HG03565 (cell line): ENCODE data around the gene MPHOSPH8.
"Not testable (repeated sequence)": the region's sequence is repeated elsewhere in the genome, so short reads cannot be mapped to it uniquely, and the experiment has no call there.

ENCODE experiments used
- ATAC-seq: cut with Tn5 transposase; IDR thresholded peaks from one replicate; pipeline ENCODE4 v1.9.1; 2021; ENCODE audit warnings: mild to moderate bottlenecking, moderate library complexity; ENCODE audit not compliant: unreplicated experiment

The MPHOSPH8 gene

DNA sequence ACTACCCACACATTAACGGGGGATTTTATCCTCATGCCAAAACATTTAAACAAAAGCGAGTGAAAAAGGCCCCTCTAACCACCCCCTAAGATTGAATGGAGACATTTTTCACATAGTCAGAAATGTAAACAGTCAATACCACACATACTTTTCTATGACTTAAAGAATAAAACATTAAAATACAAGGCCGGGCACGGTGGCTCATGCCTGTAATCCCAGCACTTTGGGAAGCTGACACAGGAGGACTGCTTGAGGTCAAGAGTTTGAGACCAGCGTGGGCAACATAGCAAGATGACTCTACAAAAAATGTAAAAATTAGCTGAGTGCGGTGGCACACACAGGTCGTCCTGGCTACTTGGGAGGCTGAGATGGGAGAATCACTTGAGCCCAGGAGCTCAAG lies 47.3 kb downstream of the MPHOSPH8 start:
- no peak for ATAC-seq

DNA sequence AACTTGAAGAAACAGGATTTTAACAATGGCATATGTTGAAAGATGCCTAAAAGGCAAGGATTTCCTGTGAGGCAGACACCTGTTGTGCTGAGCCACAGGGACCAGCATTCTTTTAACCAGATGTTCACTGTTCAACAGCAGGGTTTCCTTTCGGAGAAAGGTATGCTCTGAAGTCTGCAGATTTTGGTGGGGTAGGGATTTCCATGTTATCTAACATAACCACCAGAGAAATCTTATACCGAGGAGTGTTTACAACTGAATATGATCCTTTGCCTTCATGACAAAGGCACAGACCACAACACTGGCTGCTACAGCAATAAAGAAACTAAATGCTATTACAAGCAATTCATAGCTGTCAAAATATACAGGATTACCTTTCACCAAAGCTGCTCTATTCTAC lies 48.1 kb downstream of the MPHOSPH8 start:
- ATAC-seq, result no peak

DNA sequence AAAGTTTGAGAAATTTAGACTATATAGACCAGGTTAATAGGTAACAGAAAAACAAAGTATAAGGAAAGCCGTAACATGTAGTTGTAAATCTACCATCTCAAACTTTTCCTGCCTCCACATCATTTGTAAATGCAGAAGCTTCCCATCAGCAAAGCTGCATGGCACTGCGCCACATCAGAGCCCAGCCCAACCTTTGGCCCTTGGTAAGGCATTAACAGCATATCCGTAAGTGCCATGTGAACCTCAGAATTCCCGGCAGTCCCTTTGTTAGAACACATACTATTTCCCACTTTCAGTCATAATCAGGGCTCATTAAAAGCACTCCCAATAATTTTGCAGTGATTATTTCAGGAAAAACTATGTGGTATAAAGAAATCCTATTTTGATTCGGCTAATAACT lies 51.6 kb downstream of the MPHOSPH8 start:
- ATAC-seq, result no peak

DNA sequence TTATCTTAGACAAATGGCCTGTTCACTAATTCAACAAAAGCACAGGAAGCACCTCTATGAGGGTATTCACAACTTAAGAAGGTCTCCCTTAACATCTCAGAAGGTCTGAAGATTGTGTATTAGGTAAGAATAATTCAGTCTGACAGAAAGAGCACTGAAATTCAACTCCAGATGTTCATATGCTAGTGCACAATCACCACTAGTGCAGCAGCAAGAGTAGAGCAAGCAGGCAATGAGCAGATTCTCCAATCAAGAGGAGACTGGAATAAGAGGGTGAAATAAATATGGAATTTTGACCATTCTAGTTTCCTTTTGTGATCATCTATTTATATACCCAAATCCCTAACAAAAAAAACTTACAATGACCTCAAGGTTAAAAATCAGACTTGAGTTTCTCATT lies 52.0 kb downstream of the MPHOSPH8 start:
- no peak for ATAC-seq

DNA sequence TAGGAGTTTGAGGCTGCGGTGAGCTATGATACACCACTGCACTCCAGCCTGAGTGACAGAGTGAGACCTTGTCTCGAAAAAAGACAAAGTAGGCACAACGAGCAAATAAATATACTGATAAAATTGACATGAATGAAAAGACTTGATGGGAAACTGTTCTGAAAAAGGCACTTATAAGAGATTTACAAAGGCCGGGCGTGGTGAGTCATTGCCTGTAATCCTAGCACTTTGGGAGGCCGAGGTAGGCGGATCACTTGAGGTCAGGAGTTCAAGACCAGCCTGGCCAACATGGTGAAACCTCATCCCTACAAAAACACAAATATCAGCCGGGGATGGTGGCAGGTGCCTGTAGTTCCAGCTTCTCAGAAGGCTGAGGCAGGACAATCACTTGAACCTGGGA lies 58.0 kb downstream of the MPHOSPH8 start:
- ATAC-seq, result not testable (repeated sequence)

DNA sequence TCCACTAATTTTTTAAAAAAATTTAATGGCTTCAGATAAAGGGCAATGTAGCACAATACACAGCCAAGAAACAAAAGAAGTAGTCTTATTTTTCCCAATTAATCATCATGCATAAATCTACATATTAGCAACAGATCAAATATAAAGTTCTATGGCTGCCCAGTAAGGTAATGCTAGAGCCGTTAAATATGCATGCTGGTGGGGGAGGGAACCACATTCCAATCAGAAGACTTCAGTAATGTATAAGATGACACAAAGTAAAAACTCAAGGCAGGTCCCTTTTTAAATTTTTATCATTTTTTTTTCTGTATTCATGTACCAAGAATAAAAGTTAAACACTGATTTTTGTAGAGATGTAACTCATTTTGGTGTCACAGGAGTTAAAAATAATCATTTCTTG lies 62.0 kb downstream of the MPHOSPH8 start:
- no peak for ATAC-seq

DNA sequence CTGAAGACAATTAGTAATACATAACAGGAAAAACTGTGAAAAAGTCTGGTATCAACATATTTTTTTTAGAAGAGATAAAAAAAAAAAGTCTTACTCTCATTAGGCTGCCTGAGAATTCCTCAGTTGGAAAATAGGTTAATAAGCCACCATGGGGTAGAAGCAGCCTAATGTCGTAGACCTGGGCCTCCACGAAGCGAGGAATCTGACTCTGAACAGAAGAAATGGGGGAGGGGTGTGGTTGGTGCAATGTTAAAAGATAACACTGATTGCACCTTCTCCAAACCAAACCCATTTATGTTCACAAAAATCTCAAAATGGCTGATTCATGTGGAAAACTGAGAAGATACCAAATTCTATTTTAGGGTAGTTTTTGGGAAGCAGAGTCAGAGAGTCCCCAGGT lies 62.4 kb downstream of the MPHOSPH8 start:
- no peak for ATAC-seq

DNA sequence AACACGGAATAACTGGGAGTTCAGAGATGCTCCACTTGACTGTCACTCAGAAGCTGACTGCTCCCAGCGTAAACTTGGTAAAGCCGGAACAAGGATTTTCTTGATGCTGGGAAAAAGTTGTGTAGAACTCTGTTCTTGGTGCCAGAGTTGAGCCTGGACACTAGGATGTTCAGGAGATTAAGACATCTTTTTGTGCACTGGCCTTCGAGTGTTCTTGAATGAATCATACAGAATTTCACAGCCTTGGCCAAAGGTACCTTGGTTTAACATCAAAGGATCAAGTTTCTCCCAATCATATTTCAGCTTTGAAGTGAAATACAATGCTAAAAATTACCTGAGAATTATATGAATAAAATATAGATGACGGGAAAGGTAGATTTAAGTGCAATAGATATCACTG lies 67.5 kb downstream of the MPHOSPH8 start:
- ATAC-seq, result not testable (repeated sequence)

DNA sequence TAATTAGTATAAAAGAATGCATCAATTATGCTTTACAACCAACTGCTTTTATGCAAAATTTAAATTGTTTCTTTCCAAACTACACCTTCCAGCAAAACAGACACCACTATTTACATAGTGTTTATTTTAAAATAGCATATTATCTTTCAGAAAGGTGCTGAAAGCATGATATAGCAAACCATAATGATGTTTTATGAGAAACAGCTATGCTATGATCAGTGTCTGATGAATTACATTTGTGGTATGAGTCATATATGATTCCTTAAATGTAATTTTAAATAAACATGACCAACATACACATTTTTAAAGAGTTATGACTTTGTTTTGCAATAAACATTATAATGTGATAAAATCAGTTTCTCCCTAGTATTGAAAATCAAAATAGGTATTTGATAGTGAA lies 68.2 kb downstream of the MPHOSPH8 start:
- ATAC-seq, result not testable (repeated sequence)

DNA sequence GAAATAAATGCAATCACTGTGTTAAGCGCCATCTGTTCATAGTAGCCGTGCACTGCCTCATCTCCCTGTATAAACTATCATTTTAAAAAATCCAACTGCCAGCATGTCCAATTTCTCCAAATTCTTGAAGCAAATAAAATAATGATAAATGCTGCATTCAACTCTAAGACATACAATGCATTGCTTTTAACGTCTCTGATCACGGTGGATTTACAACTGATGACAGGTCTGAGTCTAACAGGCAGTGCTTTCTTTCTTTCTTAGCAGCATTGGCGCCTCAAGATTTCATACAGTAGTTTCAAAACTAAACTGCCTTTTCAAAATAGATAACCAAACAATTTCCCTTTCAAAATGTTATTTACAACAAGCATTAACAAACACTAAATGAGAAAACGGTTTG lies 70.8 kb downstream of the MPHOSPH8 start:
- ATAC-seq, result not testable (repeated sequence)

DNA sequence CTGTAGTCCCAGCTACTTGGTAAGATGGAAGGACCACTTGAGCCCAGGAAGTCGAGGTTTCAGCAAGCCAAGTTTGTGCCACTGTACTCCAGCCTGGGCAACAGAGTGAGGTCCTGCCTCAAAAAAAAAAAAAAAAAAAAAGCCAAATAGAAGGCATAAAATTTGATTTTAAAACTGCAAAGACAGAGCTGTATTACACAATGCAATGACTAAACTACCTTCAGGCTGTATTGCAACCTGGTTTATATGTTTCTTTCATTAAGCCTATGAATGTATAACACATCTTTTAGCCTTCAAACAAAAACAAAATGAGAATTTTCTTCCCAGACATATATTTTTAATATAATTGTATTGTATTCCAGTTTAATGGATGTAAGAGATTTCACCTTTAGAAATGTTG lies 75.6 kb downstream of the MPHOSPH8 start:
- not testable (repeated sequence) for ATAC-seq

DNA sequence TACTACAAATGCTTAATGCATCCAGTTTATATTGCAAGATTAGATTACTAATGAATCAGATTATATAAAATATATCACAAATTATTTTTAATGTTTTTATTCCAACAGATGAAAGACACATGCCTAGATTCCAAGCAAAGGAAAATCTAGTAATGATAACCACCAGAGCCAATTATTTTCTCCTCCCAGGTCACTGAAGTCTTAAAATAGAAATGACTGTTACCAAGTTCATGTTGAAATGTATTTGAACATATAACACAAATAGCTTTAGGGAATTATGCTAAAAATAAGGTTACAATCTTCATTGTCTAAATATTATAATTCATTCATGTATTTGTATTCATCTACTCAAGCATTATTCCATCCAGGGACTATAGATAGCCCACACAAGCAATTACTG lies 76.3 kb downstream of the MPHOSPH8 start:
- not testable (repeated sequence) for ATAC-seq

DNA sequence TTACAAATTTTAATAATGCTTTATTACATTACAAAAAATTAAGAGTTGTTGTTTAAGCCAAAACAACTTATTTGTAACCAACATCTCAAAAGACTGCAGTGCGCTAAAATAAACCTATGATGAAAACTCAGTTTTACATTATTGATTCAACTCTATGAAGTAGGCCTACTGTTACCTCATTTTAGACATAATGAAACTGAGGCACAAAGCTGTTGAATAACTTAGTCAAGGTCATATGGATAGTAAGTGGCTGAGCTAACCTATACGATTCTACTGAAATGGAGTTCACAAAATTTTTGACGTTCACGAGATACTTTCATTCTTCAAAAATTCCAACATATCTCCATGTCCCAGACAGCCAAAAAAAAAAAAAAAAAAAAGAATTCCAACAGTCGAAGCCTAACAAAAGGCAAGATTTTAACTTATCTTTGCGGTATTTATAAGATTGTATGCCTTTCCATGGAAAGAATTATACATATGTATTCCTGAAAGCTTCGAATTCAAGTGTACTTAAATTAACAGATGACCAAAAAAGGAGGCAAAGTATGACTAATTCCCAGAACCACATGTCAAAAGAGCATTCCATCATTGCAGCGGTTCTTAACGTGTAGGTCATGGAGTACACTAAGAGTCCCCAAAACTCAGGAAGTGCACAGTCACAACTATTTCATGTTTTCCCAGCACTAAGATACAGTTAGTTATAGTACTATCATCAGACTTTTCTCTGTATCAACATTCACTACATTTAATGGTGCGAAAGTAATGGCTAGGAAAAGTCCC lies 79.9 kb downstream of the MPHOSPH8 start:
- ATAC-seq, result no peak

DNA sequence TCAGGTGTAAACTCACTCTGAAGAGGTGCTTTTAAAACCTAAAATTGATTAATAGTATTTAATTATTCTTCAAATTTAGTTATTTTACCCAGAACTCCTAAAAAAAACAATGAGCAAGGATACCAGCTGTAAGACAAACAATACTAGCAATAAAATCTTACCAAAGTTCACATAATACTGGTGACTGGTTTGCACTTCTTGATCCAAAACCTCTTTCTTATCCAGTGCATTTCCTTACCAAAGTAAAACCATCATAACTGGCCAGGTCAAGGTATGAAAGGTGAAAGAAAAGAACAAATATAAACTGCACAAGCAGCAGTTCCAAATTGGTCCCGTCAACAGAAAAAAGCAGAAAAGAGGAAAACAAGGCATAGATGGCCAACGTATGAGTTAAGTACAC lies 86.6 kb downstream of the MPHOSPH8 start:
- no peak for ATAC-seq
